WTC11 (cell line): Measurements from ENCODE around the gene ACADVL.

Experiments used
- FOXP1 ChIP-seq: sonication (generic); formaldehyde crosslinking; IDR thresholded peaks from 2 replicates; pipeline ENCODE4 v1.8.0; 2022; ENCODE audit warnings: missing genetic modification reagents, mild to moderate bottlenecking, moderate library complexity, borderline replicate concordance
- SMAD3 ChIP-seq: sonication (generic); formaldehyde crosslinking; IDR thresholded peaks from 2 replicates; pipeline ENCODE4 v1.8.0; 2022; ENCODE audit warnings: missing genetic modification reagents, mild to moderate bottlenecking, borderline replicate concordance
- ZNF232 ChIP-seq: sonication (generic); formaldehyde crosslinking; IDR thresholded peaks from 2 replicates; pipeline ENCODE4 v1.8.0; 2022; ENCODE audit warnings: mild to moderate bottlenecking, missing genetic modification reagents
- TF ChIP-seq, protein P1 (sequence below): fragments of 200-600 bp; IDR thresholded peaks from 2 replicates; pipeline ENCODE4 v1.8.0; 2022; ENCODE audit warnings: antibody characterized with exemption
- TF ChIP-seq, protein P2 (sequence below): sonication (generic); formaldehyde crosslinking; IDR thresholded peaks from 2 replicates; pipeline ENCODE4 v1.8.1; 2023; ENCODE audit warnings: mild to moderate bottlenecking, missing genetic modification reagents
- TF ChIP-seq, protein P3 (sequence below): sonication (generic); formaldehyde crosslinking; IDR thresholded peaks from 2 replicates; pipeline ENCODE4 v1.8.1; 2023; ENCODE audit warnings: mild to moderate bottlenecking, missing genetic modification reagents, borderline replicate concordance
- TF ChIP-seq, protein P4 (sequence below): fragments of 250-450 bp; sonication (Bioruptor Pico); IDR thresholded peaks from 2 replicates; pipeline ENCODE4 v2.1.2; 2022; ENCODE audit warnings: mild to moderate bottlenecking, moderate library complexity

DNA sequence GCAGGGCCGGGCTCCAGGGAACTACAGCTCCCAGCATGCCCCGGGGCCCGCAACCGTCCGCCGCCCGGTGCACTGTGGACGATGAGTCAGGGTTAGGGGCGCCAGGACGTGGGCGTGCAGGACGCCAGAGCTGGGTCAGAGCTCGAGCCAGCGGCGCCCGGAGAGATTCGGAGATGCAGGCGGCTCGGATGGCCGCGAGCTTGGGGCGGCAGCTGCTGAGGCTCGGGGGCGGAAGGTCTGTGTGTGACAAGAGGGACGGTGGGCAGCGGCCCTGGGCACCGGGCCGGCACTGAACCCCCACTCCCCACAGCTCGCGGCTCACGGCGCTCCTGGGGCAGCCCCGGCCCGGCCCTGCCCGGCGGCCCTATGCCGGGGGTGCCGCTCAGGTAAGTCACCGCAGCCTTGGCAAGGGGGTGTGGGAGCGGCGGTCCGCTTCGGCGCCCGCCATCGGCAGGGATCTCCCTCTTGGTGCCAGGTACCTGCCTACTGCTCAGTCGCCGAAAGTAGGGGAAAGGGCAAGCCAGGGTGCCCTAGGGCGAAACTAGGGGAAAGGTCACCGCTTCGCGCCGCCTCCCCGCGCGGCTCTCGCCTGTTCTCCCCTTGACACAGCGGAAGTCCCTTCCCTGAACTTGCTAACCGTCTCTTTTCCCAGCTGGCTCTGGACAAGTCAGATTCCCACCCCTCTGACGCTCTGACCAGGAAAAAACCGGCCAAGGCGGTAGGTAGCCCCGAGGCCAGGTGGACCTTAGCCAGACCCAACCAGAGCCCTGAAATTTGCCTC is at the start of gene ACADVL, which contains the start of gene DLG4:
- TF ChIP-seq, protein P1, sequence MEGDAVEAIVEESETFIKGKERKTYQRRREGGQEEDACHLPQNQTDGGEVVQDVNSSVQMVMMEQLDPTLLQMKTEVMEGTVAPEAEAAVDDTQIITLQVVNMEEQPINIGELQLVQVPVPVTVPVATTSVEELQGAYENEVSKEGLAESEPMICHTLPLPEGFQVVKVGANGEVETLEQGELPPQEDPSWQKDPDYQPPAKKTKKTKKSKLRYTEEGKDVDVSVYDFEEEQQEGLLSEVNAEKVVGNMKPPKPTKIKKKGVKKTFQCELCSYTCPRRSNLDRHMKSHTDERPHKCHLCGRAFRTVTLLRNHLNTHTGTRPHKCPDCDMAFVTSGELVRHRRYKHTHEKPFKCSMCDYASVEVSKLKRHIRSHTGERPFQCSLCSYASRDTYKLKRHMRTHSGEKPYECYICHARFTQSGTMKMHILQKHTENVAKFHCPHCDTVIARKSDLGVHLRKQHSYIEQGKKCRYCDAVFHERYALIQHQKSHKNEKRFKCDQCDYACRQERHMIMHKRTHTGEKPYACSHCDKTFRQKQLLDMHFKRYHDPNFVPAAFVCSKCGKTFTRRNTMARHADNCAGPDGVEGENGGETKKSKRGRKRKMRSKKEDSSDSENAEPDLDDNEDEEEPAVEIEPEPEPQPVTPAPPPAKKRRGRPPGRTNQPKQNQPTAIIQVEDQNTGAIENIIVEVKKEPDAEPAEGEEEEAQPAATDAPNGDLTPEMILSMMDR, result no peak
- TF ChIP-seq ZNF232 (no peak), SMAD3 (0 out of 2 replicates have a peak, but pooled peaks have one; percentile 19), FOXP1 (peak; percentile 48; the same call in 1 of the 2 replicates)
- TF ChIP-seq, protein P2, sequence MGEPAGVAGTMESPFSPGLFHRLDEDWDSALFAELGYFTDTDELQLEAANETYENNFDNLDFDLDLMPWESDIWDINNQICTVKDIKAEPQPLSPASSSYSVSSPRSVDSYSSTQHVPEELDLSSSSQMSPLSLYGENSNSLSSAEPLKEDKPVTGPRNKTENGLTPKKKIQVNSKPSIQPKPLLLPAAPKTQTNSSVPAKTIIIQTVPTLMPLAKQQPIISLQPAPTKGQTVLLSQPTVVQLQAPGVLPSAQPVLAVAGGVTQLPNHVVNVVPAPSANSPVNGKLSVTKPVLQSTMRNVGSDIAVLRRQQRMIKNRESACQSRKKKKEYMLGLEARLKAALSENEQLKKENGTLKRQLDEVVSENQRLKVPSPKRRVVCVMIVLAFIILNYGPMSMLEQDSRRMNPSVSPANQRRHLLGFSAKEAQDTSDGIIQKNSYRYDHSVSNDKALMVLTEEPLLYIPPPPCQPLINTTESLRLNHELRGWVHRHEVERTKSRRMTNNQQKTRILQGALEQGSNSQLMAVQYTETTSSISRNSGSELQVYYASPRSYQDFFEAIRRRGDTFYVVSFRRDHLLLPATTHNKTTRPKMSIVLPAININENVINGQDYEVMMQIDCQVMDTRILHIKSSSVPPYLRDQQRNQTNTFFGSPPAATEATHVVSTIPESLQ (CRISPR knock-in tag), result no peak
- TF ChIP-seq, protein P3, sequence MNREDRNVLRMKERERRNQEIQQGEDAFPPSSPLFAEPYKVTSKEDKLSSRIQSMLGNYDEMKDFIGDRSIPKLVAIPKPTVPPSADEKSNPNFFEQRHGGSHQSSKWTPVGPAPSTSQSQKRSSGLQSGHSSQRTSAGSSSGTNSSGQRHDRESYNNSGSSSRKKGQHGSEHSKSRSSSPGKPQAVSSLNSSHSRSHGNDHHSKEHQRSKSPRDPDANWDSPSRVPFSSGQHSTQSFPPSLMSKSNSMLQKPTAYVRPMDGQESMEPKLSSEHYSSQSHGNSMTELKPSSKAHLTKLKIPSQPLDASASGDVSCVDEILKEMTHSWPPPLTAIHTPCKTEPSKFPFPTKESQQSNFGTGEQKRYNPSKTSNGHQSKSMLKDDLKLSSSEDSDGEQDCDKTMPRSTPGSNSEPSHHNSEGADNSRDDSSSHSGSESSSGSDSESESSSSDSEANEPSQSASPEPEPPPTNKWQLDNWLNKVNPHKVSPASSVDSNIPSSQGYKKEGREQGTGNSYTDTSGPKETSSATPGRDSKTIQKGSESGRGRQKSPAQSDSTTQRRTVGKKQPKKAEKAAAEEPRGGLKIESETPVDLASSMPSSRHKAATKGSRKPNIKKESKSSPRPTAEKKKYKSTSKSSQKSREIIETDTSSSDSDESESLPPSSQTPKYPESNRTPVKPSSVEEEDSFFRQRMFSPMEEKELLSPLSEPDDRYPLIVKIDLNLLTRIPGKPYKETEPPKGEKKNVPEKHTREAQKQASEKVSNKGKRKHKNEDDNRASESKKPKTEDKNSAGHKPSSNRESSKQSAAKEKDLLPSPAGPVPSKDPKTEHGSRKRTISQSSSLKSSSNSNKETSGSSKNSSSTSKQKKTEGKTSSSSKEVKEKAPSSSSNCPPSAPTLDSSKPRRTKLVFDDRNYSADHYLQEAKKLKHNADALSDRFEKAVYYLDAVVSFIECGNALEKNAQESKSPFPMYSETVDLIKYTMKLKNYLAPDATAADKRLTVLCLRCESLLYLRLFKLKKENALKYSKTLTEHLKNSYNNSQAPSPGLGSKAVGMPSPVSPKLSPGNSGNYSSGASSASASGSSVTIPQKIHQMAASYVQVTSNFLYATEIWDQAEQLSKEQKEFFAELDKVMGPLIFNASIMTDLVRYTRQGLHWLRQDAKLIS (CRISPR knock-in tag), result 0 out of 2 replicates have a peak, but pooled peaks have one; percentile 26
- TF ChIP-seq, protein P4, sequence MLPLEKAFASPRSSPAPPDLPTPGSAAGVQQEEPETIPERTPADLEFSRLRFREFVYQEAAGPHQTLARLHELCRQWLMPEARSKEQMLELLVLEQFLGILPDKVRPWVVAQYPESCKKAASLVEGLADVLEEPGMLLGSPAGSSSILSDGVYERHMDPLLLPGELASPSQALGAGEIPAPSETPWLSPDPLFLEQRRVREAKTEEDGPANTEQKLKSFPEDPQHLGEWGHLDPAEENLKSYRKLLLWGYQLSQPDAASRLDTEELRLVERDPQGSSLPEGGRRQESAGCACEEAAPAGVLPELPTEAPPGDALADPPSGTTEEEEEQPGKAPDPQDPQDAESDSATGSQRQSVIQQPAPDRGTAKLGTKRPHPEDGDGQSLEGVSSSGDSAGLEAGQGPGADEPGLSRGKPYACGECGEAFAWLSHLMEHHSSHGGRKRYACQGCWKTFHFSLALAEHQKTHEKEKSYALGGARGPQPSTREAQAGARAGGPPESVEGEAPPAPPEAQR (CRISPR knock-in tag), result no peak
